T-helper 9 cell (primary cell): Measurements from ENCODE around the gene WNT16.
"Not testable (repeated sequence)": the region's sequence is repeated elsewhere in the genome, so short reads cannot be mapped to it uniquely, and the experiment has no call there.

Source experiments
- DNase-seq: peaks from one replicate; pipeline ENCODE4 v3.0.0-alpha.2; 2020
- total RNA-seq, 2 donors: gene quantifications; one replicate each; lab custom pipeline; 2026; lab: John Stamatoyannopoulos, UW

Gene WNT16
- 0 reads per million in 2 donors for total RNA-seq

GRCh38 chr7:121328508-121329190, at the start of gene WNT16:
Gene WNT16, plus strand, starts transcription at chr7:121329000. Its CDS starts 293 bp downstream, at chr7:121329293.
- no peak for DNase-seq

- no peak for DNase-seq
Measured at GRCh38 chr7:121279060-121279620, 49.7 kb upstream of the WNT16 start.

- DNase-seq, result no peak
Measured at GRCh38 chr7:121279822-121280221, 49.0 kb upstream of the WNT16 start.

- no peak for DNase-seq
Measured at GRCh38 chr7:121280656-121281055, 48.1 kb upstream of the WNT16 start.

- DNase-seq, result no peak
Measured at GRCh38 chr7:121282129-121282528, 46.7 kb upstream of the WNT16 start.

- no peak for DNase-seq
Measured at GRCh38 chr7:121285066-121285667, 43.6 kb upstream of the WNT16 start.

- no peak for DNase-seq
Measured at GRCh38 chr7:121286186-121286585, 42.6 kb upstream of the WNT16 start.

GRCh38 chr7:121286742-121287734, 41.8 kb upstream of the WNT16 start:
- no peak for DNase-seq

GRCh38 chr7:121288894-121289293, 39.9 kb upstream of the WNT16 start:
- DNase-seq, result no peak

GRCh38 chr7:121289930-121290329, 38.9 kb upstream of the WNT16 start:
- DNase-seq, result not testable (repeated sequence)

- DNase-seq, result no peak
Measured at GRCh38 chr7:121294448-121294992, 34.3 kb upstream of the WNT16 start.

GRCh38 chr7:121297843-121298242, 31.0 kb upstream of the WNT16 start:
- DNase-seq, result no peak

GRCh38 chr7:121298831-121299239, 30.0 kb upstream of the WNT16 start:
- DNase-seq, result no peak

- no peak for DNase-seq
Measured at GRCh38 chr7:121300685-121301420, 27.9 kb upstream of the WNT16 start.

GRCh38 chr7:121301446-121302213, 27.2 kb upstream of the WNT16 start:
- DNase-seq, result no peak

GRCh38 chr7:121302214-121302745, 26.5 kb upstream of the WNT16 start:
- DNase-seq, result no peak

- DNase-seq, result no peak
Measured at GRCh38 chr7:121303422-121304101, 25.2 kb upstream of the WNT16 start.

GRCh38 chr7:121304102-121304658, 24.6 kb upstream of the WNT16 start:
- DNase-seq, result no peak

GRCh38 chr7:121305109-121305508, 23.7 kb upstream of the WNT16 start:
- DNase-seq, result no peak

GRCh38 chr7:121306565-121306964, 22.2 kb upstream of the WNT16 start:
- no peak for DNase-seq
